GM18507 (cell line): Measurements from ENCODE around the gene EFCAB8.
A peak's percentile ranks its signal among the peaks of the same experiment; 100 is the strongest.
"Not testable (repeated sequence)": the region's sequence is repeated elsewhere in the genome, so short reads cannot be mapped to it uniquely, and the experiment has no call there.

Source experiments
- DNase-seq: peaks from one replicate; pipeline ENCODE4 v3.0.0; 2011; ENCODE audit warnings: low read depth; ENCODE audit not compliant: insufficient read length; ENCODE audit errors: extremely low spot score
- FAIRE-seq: peaks from 2 replicates; lab custom pipeline; 2011; peaks lifted over from hg19 to GRCh38; lab: Jason Lieb, UNC

The EFCAB8 gene

GRCh38 chr20:32883081-32883480 is 24.4 kb downstream of the EFCAB8 start:
- no peak for DNase-seq
- no peak for FAIRE-seq

DNA sequence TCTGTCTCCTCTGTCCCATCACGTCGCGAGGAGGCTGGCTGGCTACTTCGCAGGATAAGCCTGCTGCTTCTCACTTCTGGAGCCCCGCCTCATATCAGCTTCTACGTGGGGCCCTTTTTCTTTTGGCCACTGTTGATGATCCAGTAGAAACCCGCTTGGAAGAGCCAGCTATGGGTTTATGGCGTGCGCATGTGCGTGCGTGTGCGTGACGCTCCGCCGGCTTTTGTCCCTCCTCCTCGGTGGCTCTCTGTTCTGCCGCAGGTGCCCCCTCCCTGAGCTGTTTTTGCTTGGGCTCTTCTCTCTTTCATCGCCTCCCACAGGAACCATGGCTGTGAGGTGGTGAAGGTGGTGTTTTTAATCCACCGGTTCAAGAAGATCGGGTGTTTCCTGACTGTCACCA is 26.5 kb downstream of the EFCAB8 start:
- FAIRE-seq (no peak), DNase-seq (no peak)

DNA sequence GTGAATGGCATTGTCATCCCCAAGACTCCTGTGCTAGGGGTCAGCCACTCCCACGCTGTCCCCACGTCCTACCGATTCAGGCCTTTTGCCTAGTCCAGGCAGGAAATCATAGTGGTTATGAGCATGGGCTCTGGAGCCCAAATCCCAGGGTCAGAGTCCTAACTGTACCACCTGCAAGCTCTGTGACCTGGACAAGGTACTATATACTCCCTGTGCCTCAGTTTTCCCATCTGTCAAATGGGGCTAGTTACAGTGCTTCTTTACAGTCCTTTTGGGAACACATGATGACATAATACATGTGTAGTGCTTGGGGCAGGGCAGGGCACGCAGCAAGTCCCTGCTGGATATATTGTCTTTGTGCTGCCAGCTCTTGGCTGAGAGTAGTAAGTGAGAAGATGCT is 27.2 kb downstream of the EFCAB8 start:
- no peak for FAIRE-seq
- no peak for DNase-seq

- DNase-seq (no peak), FAIRE-seq (no peak)
Measured at GRCh38 chr20:32886652-32887051, 27.9 kb downstream of the EFCAB8 start.

GRCh38 chr20:32887492-32887891 is 28.8 kb downstream of the EFCAB8 start:
- FAIRE-seq, result no peak
- DNase-seq, result no peak

GRCh38 chr20:32888636-32889035 is 29.9 kb downstream of the EFCAB8 start:
- DNase-seq, result no peak
- no peak for FAIRE-seq

DNA sequence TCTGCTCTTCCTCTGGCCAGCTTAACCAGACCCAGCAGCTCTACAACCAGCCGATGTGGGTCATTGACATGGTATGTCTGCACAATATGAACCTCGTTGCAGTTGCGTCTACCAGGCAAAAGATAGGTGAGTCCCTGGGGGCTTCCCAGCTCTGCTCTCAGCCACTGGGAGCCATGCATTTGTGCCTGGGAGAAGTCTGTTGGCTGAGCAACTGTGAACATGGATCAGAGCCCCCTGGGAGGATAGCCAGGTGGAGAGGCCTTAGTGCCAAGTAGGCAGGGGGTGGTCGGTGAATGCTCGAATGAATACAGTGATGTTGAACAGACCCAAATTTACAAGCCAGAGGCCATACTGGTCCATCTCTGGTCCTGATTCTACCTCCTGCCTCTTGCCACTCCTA is 30.6 kb downstream of the EFCAB8 start:
- no peak for DNase-seq
- FAIRE-seq, result no peak

DNA sequence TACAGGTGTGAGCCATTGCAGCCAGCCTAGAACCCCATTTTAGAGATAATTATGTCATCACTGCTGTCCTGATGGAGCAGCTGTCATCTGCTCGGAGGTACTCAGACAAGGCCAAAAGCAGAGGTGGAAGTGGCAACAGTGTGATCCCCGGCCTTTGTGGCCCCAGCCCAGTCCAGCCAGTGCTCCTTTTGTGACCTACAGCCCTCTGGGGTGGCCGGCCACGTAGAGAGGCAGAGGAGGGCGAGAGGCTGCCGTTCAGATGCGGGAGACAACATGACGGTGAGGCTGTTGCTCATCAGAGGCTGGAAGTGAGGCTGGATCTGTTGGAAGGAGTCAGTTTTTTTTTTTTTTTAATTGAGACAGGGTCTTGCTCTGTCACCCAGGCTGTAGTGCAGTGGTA is 32.8 kb downstream of the EFCAB8 start:
- no peak for FAIRE-seq
- DNase-seq, result no peak

- no peak for DNase-seq
- FAIRE-seq, result no peak
Measured at GRCh38 chr20:32891926-32892660, 33.4 kb downstream of the EFCAB8 start.

DNA sequence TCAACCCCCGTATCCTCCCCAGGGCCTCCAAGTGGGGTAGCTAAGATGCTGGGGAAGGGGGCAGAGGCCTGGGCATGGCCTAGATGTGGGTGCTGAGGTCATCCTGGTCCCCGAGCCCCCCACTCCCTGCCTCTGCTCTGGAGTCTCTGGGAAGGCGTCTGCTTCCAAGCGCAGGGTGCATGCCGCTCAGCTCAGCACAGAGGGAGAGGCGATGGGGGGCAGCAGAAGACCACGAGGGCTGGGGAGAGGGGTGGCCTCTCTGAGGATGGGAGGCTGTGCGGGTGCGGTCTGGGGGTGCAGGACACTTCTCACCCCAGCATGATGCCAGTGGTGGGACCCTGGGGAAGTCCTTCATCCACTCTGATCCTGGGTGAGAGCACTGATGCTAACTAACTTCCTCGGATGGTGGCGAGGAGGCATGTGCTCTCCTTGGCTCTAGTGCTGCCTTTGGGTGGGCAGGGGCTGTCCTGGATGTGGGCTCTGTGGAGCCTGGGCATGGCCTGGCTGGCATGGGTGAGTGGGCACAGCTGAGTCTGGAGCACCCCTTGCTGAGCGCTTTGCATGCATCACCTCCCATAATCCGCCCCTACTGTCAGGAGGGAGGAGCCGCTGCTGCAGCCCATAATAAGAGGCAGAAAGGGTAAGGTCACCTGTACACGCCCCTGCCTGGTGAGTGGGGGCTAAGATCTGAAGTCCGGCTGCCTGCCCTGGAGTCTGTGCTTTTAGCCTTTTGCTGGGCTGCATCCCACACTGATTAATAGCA is 34.7 kb downstream of the EFCAB8 start:
- FAIRE-seq (no peak), DNase-seq (no peak)

DNA sequence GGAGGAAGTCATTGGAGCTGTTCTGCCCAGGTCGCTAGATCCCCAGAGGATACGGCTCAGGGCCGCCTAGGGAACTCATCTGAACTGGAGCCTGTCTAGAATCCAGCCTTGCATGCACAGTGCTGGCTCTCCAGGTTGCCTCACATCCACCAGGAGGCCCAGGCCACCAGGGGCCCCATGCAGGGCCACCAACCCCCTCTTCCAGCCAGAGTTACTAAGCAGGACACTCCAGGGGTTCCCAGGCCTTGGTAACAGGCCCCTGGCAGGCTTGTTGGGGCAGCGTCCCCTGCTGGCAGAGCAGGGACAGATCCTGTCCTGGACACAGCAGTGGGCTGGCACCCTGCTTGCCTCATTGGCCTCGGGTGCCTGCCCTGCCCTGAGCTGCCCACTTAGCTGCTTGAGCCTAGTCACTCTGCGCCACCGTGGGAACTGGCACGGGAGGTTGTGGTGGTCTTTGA is 35.3 kb downstream of the EFCAB8 start:
- FAIRE-seq, result no peak
- DNase-seq, result no peak

- DNase-seq (no peak), FAIRE-seq (no peak)
Measured at GRCh38 chr20:32894711-32895355, 36.1 kb downstream of the EFCAB8 start.

GRCh38 chr20:32896521-32897280 is 38.0 kb downstream of the EFCAB8 start:
- FAIRE-seq (no peak), DNase-seq (no peak)

GRCh38 chr20:32898729-32899128 is 40.0 kb downstream of the EFCAB8 start:
- DNase-seq (no peak), FAIRE-seq (no peak)

- FAIRE-seq (peak; percentile 85), DNase-seq (peak; percentile 52)
Measured at GRCh38 chr20:32902456-32903420, 44.0 kb downstream of the EFCAB8 start.

DNA sequence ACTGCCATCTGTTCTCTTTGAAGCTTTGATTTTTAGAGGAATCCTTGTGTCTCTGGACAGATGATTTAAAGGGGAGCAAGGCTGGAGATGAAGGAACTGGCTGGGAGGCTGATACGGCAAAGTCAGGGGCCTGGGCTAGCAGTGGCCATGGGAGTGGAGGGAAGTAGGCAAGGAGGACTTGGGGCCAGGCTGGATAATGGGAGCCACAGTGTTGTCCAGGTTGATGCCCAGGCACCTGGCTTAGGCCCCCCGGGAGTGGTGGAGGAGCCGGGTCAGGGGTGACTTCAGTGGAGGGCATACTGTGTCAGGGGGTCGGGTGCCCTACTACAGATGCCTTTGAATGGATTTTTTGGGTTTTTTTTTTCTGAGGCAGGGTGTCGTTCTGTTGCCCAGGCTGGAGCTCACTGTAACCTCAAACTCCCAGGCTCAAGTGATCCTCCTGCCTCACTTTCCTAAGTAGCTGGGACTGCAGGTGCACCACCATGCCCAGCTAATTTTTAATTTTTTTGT is 45.0 kb downstream of the EFCAB8 start:
- FAIRE-seq, result no peak
- DNase-seq, result no peak

- FAIRE-seq, DNase-seq: not testable (repeated sequence)
Measured at GRCh38 chr20:32904678-32905077, 46.0 kb downstream of the EFCAB8 start.

- DNase-seq (no peak), FAIRE-seq (no peak)
Measured at GRCh38 chr20:32906200-32906599, 47.5 kb downstream of the EFCAB8 start.
